Measurements from ENCODE around the gene TRIM44.
A peak's percentile ranks its signal among the peaks of the same experiment; 100 is the strongest.
"Not testable (repeated sequence)": the region's sequence is repeated elsewhere in the genome, so short reads cannot be mapped to it uniquely, and the experiment has no call there.

The TRIM44 gene

GRCh38 chr11:35633827-35634423 lies 28.6 kb upstream of the TRIM44 start:
- DNase-seq, result no peak

GRCh38 chr11:35635933-35636332 lies 26.6 kb upstream of the TRIM44 start:
- DNase-seq, result no peak

- DNase-seq, result no peak
These were observed 22.9 kb upstream of the TRIM44 start for GRCh38 chr11:35639591-35640179.

GRCh38 chr11:35641171-35641897 lies 21.2 kb upstream of the TRIM44 start:
- DNase-seq, result no peak

GRCh38 chr11:35641964-35642363 lies 20.6 kb upstream of the TRIM44 start:
- no peak for DNase-seq

- DNase-seq, result no peak
These were observed 15.0 kb upstream of the TRIM44 start for GRCh38 chr11:35647421-35648093.

- peak; percentile 11 for DNase-seq
These were observed 12.6 kb upstream of the TRIM44 start for GRCh38 chr11:35650006-35650405.

GRCh38 chr11:35650467-35650866 lies 12.1 kb upstream of the TRIM44 start:
- DNase-seq, result no peak

- no peak for DNase-seq
These were observed 11.3 kb upstream of the TRIM44 start for GRCh38 chr11:35651263-35651662.

- not testable (repeated sequence) for DNase-seq
These were observed 9.8 kb upstream of the TRIM44 start for GRCh38 chr11:35652786-35653185.

- no peak for DNase-seq
These were observed 7.9 kb upstream of the TRIM44 start for GRCh38 chr11:35654711-35655110.

GRCh38 chr11:35655254-35655653 lies 7.3 kb upstream of the TRIM44 start:
- DNase-seq, result no peak

GRCh38 chr11:35655856-35656255 lies 6.7 kb upstream of the TRIM44 start:
- no peak for DNase-seq

- no peak for DNase-seq
These were observed 4.3 kb upstream of the TRIM44 start for GRCh38 chr11:35658020-35658948.

- no peak for DNase-seq
These were observed 1.0 kb upstream of the TRIM44 start for GRCh38 chr11:35661534-35661933.

GRCh38 chr11:35662061-35662648 lies 420 bp upstream of the TRIM44 start:
- DNase-seq, result no peak

- DNase-seq, result no peak
These were observed 780 bp downstream of the TRIM44 start for GRCh38 chr11:35663408-35663702.

- no peak for DNase-seq
These were observed 2.4 kb downstream of the TRIM44 start for GRCh38 chr11:35664977-35665441.

GRCh38 chr11:35667257-35667656 lies 4.7 kb downstream of the TRIM44 start:
- no peak for DNase-seq

- not testable (repeated sequence) for DNase-seq
These were observed 5.8 kb downstream of the TRIM44 start for GRCh38 chr11:35668350-35668749.

GRCh38 chr11:35671396-35672127 lies 9.0 kb downstream of the TRIM44 start:
- no peak for DNase-seq

GRCh38 chr11:35672608-35673007 lies 10.0 kb downstream of the TRIM44 start:
- DNase-seq, result no peak
